ENCODE results near the gene YIPF4. TPM values are rescaled to one million over a fixed set of nuclear protein-coding genes. Genes with fewer than 3 reads are reported as not detected.

The YIPF4 gene
- total RNA-seq, 1 donor from 2014 or later = 21.9 TPM

- no peak for TF ChIP-seq CTCF (IDR thresholded peaks at IDR 0.05; ENCODE audit: insufficient read depth, low read length, severe bottlenecking)
- no peaks in the 10 kb centered on the region for H3K36me3 ChIP-seq (ENCODE audit: control insufficient read depth, insufficient read depth, low read length)
- FAIRE-seq = no peak
Observed at GRCh38 chr2:32258242-32258641, 19.5 kb upstream of the YIPF4 start.

GRCh38 chr2:32260376-32260775 is 17.3 kb upstream of the YIPF4 start:
- FAIRE-seq = no peak
- DNase-seq (ENCODE audit: low read depth) = no peak
- no peaks in the 10 kb centered on the region for H3K27me3 ChIP-seq (ENCODE audit: control insufficient read depth, insufficient read depth, low read length)

More at GRCh38 chr2:32258242-32258641, 19.5 kb upstream of the YIPF4 start:
- DNase-seq (ENCODE audit: low read depth) = no peak
- Histone ChIP-seq H3K4me3 (ENCODE audit: low read depth, low read length) (no peak overlapping the region), H3K27me3 (ENCODE audit: control insufficient read depth, insufficient read depth, low read length) (no peaks in the 10 kb centered on the region)

GRCh38 chr2:32262105-32262504 is 15.6 kb upstream of the YIPF4 start:
- TF ChIP-seq CTCF (IDR thresholded peaks at IDR 0.05; ENCODE audit: insufficient read depth, low read length, severe bottlenecking) = no peak
- H3K4me3 ChIP-seq (ENCODE audit: low read depth, low read length) = no peak overlapping the region
- DNase-seq (ENCODE audit: low read depth) (no peak), FAIRE-seq (no peak)
- H3K27me3 ChIP-seq (ENCODE audit: control insufficient read depth, insufficient read depth, low read length) = no peaks in the 10 kb centered on the region
- H3K36me3 ChIP-seq (ENCODE audit: control insufficient read depth, insufficient read depth, low read length) = no peaks in the 10 kb centered on the region

More at GRCh38 chr2:32260376-32260775, 17.3 kb upstream of the YIPF4 start:
- TF ChIP-seq CTCF (IDR thresholded peaks at IDR 0.05; ENCODE audit: insufficient read depth, low read length, severe bottlenecking) = no peak
- Histone ChIP-seq H3K4me3 (ENCODE audit: low read depth, low read length) (no peak overlapping the region), H3K36me3 (ENCODE audit: control insufficient read depth, insufficient read depth, low read length) (no peaks in the 10 kb centered on the region)

GRCh38 chr2:32264422-32265105 is 13.1 kb upstream of the YIPF4 start, which contains the start of gene NLRC4:
Gene NLRC4, minus strand, starts transcription at chr2:32264886. Its CDS starts 8,111 bp downstream, at chr2:32256775.
- Histone ChIP-seq H3K36me3 (ENCODE audit: control insufficient read depth, insufficient read depth, low read length) (no peaks in the 10 kb centered on the region), H3K4me3 (ENCODE audit: low read depth, low read length) (no peak within 1 kb of the TSS), H3K27me3 (ENCODE audit: control insufficient read depth, insufficient read depth, low read length) (no peaks in the 10 kb centered on the region)
- no peak for TF ChIP-seq CTCF (IDR thresholded peaks at IDR 0.05; ENCODE audit: insufficient read depth, low read length, severe bottlenecking)
- FAIRE-seq = no peak
- DNase-seq (ENCODE audit: low read depth) = peak; percentile 11

GRCh38 chr2:32271063-32271462 is 6.6 kb upstream of the YIPF4 start:
- no peak for TF ChIP-seq CTCF (IDR thresholded peaks at IDR 0.05; ENCODE audit: insufficient read depth, low read length, severe bottlenecking)
- DNase-seq (ENCODE audit: low read depth) (peak; percentile 35), FAIRE-seq (no peak)
- no peak overlapping the region for H3K4me3 ChIP-seq (ENCODE audit: low read depth, low read length)
- no peaks in the 10 kb centered on the region for H3K36me3 ChIP-seq (ENCODE audit: control insufficient read depth, insufficient read depth, low read length)
- no peaks in the 10 kb centered on the region for H3K27me3 ChIP-seq (ENCODE audit: control insufficient read depth, insufficient read depth, low read length)

GRCh38 chr2:32272279-32272678 is 5.4 kb upstream of the YIPF4 start:
- Histone ChIP-seq H3K36me3 (ENCODE audit: control insufficient read depth, insufficient read depth, low read length) (no peaks in the 10 kb centered on the region), H3K27me3 (ENCODE audit: control insufficient read depth, insufficient read depth, low read length) (no peaks in the 10 kb centered on the region), H3K4me3 (ENCODE audit: low read depth, low read length) (no peak overlapping the region)
- FAIRE-seq (no peak), DNase-seq (ENCODE audit: low read depth) (no peak)
- TF ChIP-seq CTCF (IDR thresholded peaks at IDR 0.05; ENCODE audit: insufficient read depth, low read length, severe bottlenecking) = no peak

All from bronchial epithelial cell (primary cell).